Measurements from ENCODE around the gene NTF3. TPM values are rescaled to one million over a fixed set of nuclear protein-coding genes. Genes with fewer than 3 reads are reported as not detected.

NTF3 gene
- polyA plus RNA-seq, 3 donors = not detected

DNA sequence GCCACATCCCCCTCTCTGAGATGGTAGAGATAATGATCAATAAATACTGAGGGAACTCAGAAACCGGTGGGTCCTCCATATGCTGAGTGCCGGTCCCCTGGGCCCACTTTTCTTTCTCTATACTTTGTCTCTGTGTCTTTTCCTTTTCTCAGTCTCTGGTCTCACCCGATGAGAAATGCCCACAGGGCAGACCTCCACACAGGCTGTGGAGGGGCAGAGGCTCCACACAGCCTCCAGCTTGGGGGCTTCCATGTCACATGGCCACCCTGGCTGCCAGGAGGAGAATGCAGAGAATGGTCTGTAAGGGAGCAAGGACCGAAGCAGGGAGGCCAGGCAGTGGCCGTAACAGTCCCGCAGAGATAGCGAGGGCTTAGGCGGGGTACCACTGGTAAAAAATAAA, 105.9 kb downstream of the NTF3 start:
- Mint-ChIP-seq H3K9me3 (peaks cover 0 to 9% (median 7%) of the 10 kb centered on the region in 7 donors), H3K4me1 (no peaks in the 10 kb centered on the region), H3K27ac (no peak overlapping the region), H3K4me3 (no peak overlapping the region), H3K27me3 (ENCODE audit: low read depth in 3 of 3) (peaks cover 10 to 13% (median 10%) of the 10 kb centered on the region in 3 donors), H3K36me3 (no peaks in the 10 kb centered on the region)
- Histone ChIP-seq H3K36me3 (replicated peaks in 1 of 2; ENCODE audit: control insufficient read depth in 1 of 2, insufficient read depth in 2 of 2, low read length in 2 of 2) (no peaks in the 10 kb centered on the region), H4K20me1 (ENCODE audit: insufficient read depth, low read length) (no peaks in the 10 kb centered on the region), H3K9ac (ENCODE audit: insufficient read depth, low read length, poor library complexity, severe bottlenecking) (no peak overlapping the region), H2AFZ (ENCODE audit: insufficient read depth, low read depth, low read length, poor library complexity, severe bottlenecking) (no peak overlapping the region), H3K9me3 (replicated peaks in 1 of 2; ENCODE audit: control insufficient read depth in 1 of 2, insufficient read depth in 1 of 2, low read length in 2 of 2) (peaks cover 0 to 3% of the 10 kb centered on the region in 2 donors), H3K4me3 (replicated peaks in 1 of 3; ENCODE audit: low read depth in 2 of 3, low read length in 3 of 3) (no peak overlapping the region), H3K27ac (ENCODE audit: low read depth in 1 of 2, low read length in 2 of 2) (no peak overlapping the region), H3K4me1 (ENCODE audit: control insufficient read depth in 1 of 2, insufficient read depth in 2 of 2, low read length in 2 of 2) (no peaks in the 10 kb centered on the region), H3K79me2 (ENCODE audit: insufficient read depth, low read length) (no peaks in the 10 kb centered on the region), H3K27me3 (ENCODE audit: control insufficient read depth in 2 of 2, insufficient read depth in 2 of 2, low read length in 2 of 2) (no peaks in the 10 kb centered on the region), H3K4me2 (replicated peaks; ENCODE audit: extremely low read depth, low read length, poor library complexity, severe bottlenecking) (no peak overlapping the region)
- no CpG with 5 or more reads among the region's 8 CpGs for WGBS (ENCODE audit: insufficient coverage)
- intact Hi-C loops (cut with micrococcal nuclease) = no loop called here
- TF ChIP-seq, protein P1, sequence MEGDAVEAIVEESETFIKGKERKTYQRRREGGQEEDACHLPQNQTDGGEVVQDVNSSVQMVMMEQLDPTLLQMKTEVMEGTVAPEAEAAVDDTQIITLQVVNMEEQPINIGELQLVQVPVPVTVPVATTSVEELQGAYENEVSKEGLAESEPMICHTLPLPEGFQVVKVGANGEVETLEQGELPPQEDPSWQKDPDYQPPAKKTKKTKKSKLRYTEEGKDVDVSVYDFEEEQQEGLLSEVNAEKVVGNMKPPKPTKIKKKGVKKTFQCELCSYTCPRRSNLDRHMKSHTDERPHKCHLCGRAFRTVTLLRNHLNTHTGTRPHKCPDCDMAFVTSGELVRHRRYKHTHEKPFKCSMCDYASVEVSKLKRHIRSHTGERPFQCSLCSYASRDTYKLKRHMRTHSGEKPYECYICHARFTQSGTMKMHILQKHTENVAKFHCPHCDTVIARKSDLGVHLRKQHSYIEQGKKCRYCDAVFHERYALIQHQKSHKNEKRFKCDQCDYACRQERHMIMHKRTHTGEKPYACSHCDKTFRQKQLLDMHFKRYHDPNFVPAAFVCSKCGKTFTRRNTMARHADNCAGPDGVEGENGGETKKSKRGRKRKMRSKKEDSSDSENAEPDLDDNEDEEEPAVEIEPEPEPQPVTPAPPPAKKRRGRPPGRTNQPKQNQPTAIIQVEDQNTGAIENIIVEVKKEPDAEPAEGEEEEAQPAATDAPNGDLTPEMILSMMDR (IDR thresholded peaks at IDR 0.05) = no peak
- DNase-seq = no peak

Data from CD14-positive monocyte (primary cell).